Parathyroid adenoma (tissue), 2 donors: ENCODE results near the gene CD14.

Experiments used
- H2AFZ ChIP-seq: fragments of 300-600 bp; sonication (generic); one replicate; pipeline ENCODE4 v1.7.0; 2017; ENCODE audit warnings: antibody characterized with exemption, mild to moderate bottlenecking
- H3K27ac ChIP-seq: fragments of 300-600 bp; sonication (generic); one replicate; pipeline ENCODE4 v1.7.0; 2017
- H3K27me3 ChIP-seq: fragments of 300-600 bp; sonication (generic); one replicate; pipeline ENCODE4 v1.7.0; 2017; ENCODE audit warnings: low read length; ENCODE audit not compliant: control insufficient read depth, insufficient read depth
- H3K36me3 ChIP-seq: fragments of 300-600 bp; sonication (generic); one replicate; pipeline ENCODE4 v1.7.0; 2017; ENCODE audit warnings: low read length; ENCODE audit not compliant: control insufficient read depth, insufficient read depth
- H3K4me1 ChIP-seq: fragments of 300-600 bp; sonication (generic); one replicate; pipeline ENCODE4 v1.7.0; 2017; ENCODE audit warnings: control low read depth
- H3K4me2 ChIP-seq: fragments of 300-600 bp; sonication (generic); one replicate; pipeline ENCODE4 v1.7.0; 2017; ENCODE audit warnings: low read length
- H3K4me3 ChIP-seq: fragments of 300-600 bp; sonication (generic); one replicate; pipeline ENCODE4 v1.7.0; 2017; ENCODE audit warnings: low read depth, low read length
- H3K79me2 ChIP-seq: fragments of 300-600 bp; sonication (generic); one replicate; pipeline ENCODE4 v1.7.0; 2017; ENCODE audit warnings: control low read depth
- H3K9ac ChIP-seq: fragments of 300-600 bp; sonication (generic); one replicate; pipeline ENCODE4 v1.7.0; 2017; ENCODE audit warnings: mild to moderate bottlenecking
- H3K9me3 ChIP-seq: fragments of 300-600 bp; sonication (generic); one replicate; pipeline ENCODE4 v1.7.0; 2017; ENCODE audit warnings: low read length; ENCODE audit not compliant: control insufficient read depth
- TF ChIP-seq, protein P1 (sequence below): fragments of 300-600 bp; sonication (generic); IDR thresholded peaks from one replicate; pipeline ENCODE4 v1.7.0; 2017; ENCODE audit warnings: antibody characterized with exemption, mild to moderate bottlenecking
- donor health status: primary hyperparathyroidism.

CD14 gene

DNA sequence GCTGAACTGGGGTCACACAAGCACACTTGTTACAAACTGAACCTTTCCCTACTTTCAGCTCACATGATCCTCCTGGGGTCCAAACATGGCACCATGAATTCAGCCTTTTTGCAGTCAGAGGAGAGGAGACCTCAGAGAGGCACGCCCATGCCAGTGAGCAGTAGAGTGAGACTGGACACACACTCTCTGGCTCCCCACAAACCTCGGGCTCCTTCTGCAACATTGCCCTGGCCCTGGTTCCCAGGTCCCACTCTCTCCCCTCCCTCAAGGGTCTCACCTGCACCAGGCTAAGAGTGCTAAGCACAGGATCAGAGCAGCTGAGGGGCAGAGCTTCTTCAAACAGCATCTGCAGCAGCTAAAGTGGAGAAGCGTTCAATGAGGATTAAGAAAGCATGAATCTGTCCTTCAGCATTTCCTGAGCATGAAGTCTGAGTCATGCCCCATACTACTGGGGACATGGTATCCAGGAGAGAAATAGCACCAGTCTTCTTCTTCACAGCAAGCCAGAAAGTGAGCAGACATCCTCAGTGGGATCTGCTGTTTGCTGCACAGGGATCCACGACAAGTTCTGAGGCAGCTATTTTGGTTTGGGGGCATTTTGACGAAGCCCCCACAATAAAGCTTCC is 41.1 kb downstream of the CD14 start:
- Histone ChIP-seq H3K27me3 (no peaks in the 10 kb centered on the region), H3K4me3 (no peak overlapping the region), H3K79me2 (no peaks in the 10 kb centered on the region), H3K4me2 (no peak overlapping the region), H3K36me3 (no peaks in the 10 kb centered on the region), H3K27ac (no peak overlapping the region), H3K9ac (no peak overlapping the region), H2AFZ (no peak overlapping the region), H3K9me3 (no peaks in the 10 kb centered on the region), H3K4me1 (peaks cover 5% of the 10 kb centered on the region)
- TF ChIP-seq, protein P1, sequence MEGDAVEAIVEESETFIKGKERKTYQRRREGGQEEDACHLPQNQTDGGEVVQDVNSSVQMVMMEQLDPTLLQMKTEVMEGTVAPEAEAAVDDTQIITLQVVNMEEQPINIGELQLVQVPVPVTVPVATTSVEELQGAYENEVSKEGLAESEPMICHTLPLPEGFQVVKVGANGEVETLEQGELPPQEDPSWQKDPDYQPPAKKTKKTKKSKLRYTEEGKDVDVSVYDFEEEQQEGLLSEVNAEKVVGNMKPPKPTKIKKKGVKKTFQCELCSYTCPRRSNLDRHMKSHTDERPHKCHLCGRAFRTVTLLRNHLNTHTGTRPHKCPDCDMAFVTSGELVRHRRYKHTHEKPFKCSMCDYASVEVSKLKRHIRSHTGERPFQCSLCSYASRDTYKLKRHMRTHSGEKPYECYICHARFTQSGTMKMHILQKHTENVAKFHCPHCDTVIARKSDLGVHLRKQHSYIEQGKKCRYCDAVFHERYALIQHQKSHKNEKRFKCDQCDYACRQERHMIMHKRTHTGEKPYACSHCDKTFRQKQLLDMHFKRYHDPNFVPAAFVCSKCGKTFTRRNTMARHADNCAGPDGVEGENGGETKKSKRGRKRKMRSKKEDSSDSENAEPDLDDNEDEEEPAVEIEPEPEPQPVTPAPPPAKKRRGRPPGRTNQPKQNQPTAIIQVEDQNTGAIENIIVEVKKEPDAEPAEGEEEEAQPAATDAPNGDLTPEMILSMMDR, result no peak

DNA sequence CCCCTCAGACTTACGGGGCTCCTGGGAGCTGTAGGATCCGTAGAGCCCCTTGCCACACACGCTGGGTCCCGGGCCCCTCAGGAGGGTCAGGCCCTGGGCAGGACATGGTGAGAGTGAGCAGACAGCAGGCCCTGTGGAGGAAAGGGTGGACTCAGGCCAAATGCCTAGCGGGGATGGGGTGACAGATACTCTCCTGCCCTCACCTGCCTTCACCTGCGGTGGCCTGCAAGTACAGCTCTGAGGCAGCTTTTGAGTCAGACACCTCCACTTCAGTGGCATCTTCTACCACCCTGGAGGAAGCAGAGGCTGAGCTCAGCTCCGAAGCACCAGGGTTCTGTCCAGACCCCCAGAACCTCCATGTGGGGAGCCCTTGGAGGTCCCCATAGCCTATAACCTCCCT is 42.1 kb downstream of the CD14 start:
- no peak overlapping the region for H3K4me2 ChIP-seq
- no peak overlapping the region for H3K4me3 ChIP-seq
- H3K27me3 ChIP-seq, result no peaks in the 10 kb centered on the region
- no peak overlapping the region for H3K9ac ChIP-seq
- no peaks in the 10 kb centered on the region for H3K36me3 ChIP-seq
- no peak overlapping the region for H3K27ac ChIP-seq
- H3K79me2 ChIP-seq, result no peaks in the 10 kb centered on the region
- no peak overlapping the region for H2AFZ ChIP-seq
- H3K9me3 ChIP-seq, result no peaks in the 10 kb centered on the region
- TF ChIP-seq, protein P1, result no peak
- H3K4me1 ChIP-seq, result peaks cover 3% of the 10 kb centered on the region

DNA sequence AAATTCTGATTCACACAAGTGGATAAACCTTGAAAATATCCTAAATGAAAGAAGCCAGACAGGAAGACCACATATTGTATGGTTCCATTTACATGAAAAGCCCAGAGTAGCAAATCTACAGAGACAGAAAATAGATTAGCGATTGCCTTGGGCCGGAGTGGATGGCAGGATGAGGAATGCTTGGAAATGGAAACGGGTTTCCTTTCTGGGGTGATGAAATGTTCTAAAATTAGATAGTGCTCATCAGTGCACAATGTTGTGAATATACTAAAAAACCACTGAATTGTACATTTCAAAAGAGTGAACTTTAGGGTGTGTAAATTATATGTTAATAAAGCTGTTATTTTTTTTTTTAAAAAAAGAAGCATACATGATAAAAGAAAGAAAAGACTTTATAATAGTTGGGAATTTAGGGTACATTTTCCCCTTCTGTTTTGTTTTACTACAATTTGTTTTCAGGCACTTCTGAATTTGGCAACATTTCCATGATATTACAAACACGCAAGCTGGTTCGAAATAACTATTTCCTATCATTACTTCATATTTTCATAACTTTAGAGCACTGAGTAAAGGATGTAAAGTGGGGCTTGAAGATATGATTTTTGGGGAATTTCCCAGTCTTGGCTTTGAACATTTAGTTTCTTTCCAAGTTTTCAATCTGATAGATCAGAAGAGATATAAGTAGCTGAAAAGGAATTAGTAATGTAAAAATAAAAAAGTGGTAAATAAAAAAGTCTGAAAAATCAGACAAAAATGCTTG is 44.5 kb downstream of the CD14 start:
- H3K9ac ChIP-seq, result no peak overlapping the region
- TF ChIP-seq, protein P1, result no peak
- H3K27me3 ChIP-seq, result no peaks in the 10 kb centered on the region
- H3K9me3 ChIP-seq, result no peaks in the 10 kb centered on the region
- H3K79me2 ChIP-seq, result no peaks in the 10 kb centered on the region
- H3K4me1 ChIP-seq, result no peaks in the 10 kb centered on the region
- no peak overlapping the region for H3K27ac ChIP-seq
- H3K4me2 ChIP-seq, result no peak overlapping the region
- H3K4me3 ChIP-seq, result no peak overlapping the region
- no peaks in the 10 kb centered on the region for H3K36me3 ChIP-seq
- H2AFZ ChIP-seq, result no peak overlapping the region

DNA sequence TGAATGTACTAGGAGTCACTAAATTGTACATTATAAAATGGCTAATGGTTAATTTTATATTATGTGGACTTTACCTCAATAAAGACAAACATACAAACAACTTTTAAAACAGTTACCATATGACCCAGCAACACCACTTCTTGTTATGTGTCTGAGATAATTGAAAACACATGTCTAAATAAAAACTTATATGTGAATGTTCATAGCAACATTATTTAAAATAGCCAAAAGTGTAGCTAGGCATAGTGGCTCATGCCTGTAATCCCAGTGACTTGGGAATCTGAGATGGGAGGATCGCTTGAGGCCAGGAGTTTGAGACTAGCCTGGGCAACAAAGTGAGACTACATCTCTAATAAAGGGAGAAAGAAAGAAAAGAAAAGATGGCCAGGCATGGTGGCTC is 45.5 kb downstream of the CD14 start:
- H3K36me3 ChIP-seq, result no peaks in the 10 kb centered on the region

More for the DNA sequence above, 45.5 kb downstream of the CD14 start:
- H3K4me2 ChIP-seq, result no peak overlapping the region
- no peak overlapping the region for H3K27ac ChIP-seq
- H2AFZ ChIP-seq, result no peak overlapping the region
- H3K4me3 ChIP-seq, result no peak overlapping the region
- TF ChIP-seq, protein P1, result no peak
- no peaks in the 10 kb centered on the region for H3K27me3 ChIP-seq
- no peaks in the 10 kb centered on the region for H3K4me1 ChIP-seq
- H3K9ac ChIP-seq, result no peak overlapping the region
- no peaks in the 10 kb centered on the region for H3K79me2 ChIP-seq
- no peaks in the 10 kb centered on the region for H3K9me3 ChIP-seq
